Measurements from ENCODE around the gene CCL23. TPM values are rescaled to one million over a fixed set of nuclear protein-coding genes. Genes with fewer than 3 reads are reported as not detected.

The CCL23 gene
- polyA plus RNA-seq, 3 donors: 0.31 to 0.89 TPM; not detected in 1

- Histone ChIP-seq H3K9me3 (replicated peaks in 1 of 2; ENCODE audit: control insufficient read depth in 1 of 2, insufficient read depth in 1 of 2, low read length in 2 of 2) (no peaks in the 10 kb centered on the region), H3K27me3 (ENCODE audit: control insufficient read depth in 2 of 2, insufficient read depth in 2 of 2, low read length in 2 of 2) (no peaks in the 10 kb centered on the region), H3K4me3 (replicated peaks in 1 of 3; ENCODE audit: low read depth in 2 of 3, low read length in 3 of 3) (no peak overlapping the region), H4K20me1 (ENCODE audit: insufficient read depth, low read length) (no peaks in the 10 kb centered on the region), H3K4me1 (ENCODE audit: control insufficient read depth in 1 of 2, insufficient read depth in 2 of 2, low read length in 2 of 2) (no peaks in the 10 kb centered on the region), H2AFZ (ENCODE audit: insufficient read depth, low read depth, low read length, poor library complexity, severe bottlenecking) (peak overlapping the region; percentile 44), H3K4me2 (replicated peaks; ENCODE audit: extremely low read depth, low read length, poor library complexity, severe bottlenecking) (no peak overlapping the region), H3K36me3 (replicated peaks in 1 of 2; ENCODE audit: control insufficient read depth in 1 of 2, insufficient read depth in 2 of 2, low read length in 2 of 2) (no peaks in the 10 kb centered on the region), H3K79me2 (ENCODE audit: insufficient read depth, low read length) (no peaks in the 10 kb centered on the region), H3K9ac (ENCODE audit: insufficient read depth, low read length, poor library complexity, severe bottlenecking) (no peak overlapping the region), H3K27ac (ENCODE audit: low read depth in 1 of 2, low read length in 2 of 2) (no peak overlapping the region)
- H3K4me3 Mint-ChIP-seq: no peak overlapping the region
- intact Hi-C loops (cut with micrococcal nuclease): loop anchor here (5.0 to 10.0 kb wide), 2 partner anchors 504 to 512 kb away; partner anchors contain the start of gene ZNHIT3 (in 1 of the 2)
- WGBS (ENCODE audit: insufficient coverage): 89% methylated on average over 3 of the region's 4 CpGs
- H3K9me3 Mint-ChIP-seq: no peaks in the 10 kb centered on the region
- no peak for TF ChIP-seq CTCF (IDR thresholded peaks at IDR 0.05)
- H3K4me1 Mint-ChIP-seq: peaks cover 6% of the 10 kb centered on the region
- peak overlapping the region in 1 of 7 donors; percentile 27 for H3K27ac Mint-ChIP-seq
- no peaks in the 10 kb centered on the region for H3K36me3 Mint-ChIP-seq
- H3K27me3 Mint-ChIP-seq (ENCODE audit: low read depth in 3 of 3): peaks cover 0 to 5% (median 4%) of the 10 kb centered on the region in 3 donors
- DNase-seq: no peak
Measured at GRCh38 chr17:35972945-35973332, 44.8 kb downstream of the CCL23 start.

GRCh38 chr17:35972535-35972934 is 45.2 kb downstream of the CCL23 start:
- Mint-ChIP-seq H3K36me3 (no peaks in the 10 kb centered on the region), H3K4me1 (peaks cover 6% of the 10 kb centered on the region), H3K4me3 (no peak overlapping the region), H3K27me3 (ENCODE audit: low read depth in 3 of 3) (peaks cover under 1 to 5% (median 4%) of the 10 kb centered on the region in 3 donors), H3K27ac (no peak overlapping the region), H3K9me3 (no peaks in the 10 kb centered on the region)
- Histone ChIP-seq H3K9ac (ENCODE audit: insufficient read depth, low read length, poor library complexity, severe bottlenecking) (no peak overlapping the region), H3K36me3 (replicated peaks in 1 of 2; ENCODE audit: control insufficient read depth in 1 of 2, insufficient read depth in 2 of 2, low read length in 2 of 2) (no peaks in the 10 kb centered on the region), H3K79me2 (ENCODE audit: insufficient read depth, low read length) (no peaks in the 10 kb centered on the region), H2AFZ (ENCODE audit: insufficient read depth, low read depth, low read length, poor library complexity, severe bottlenecking) (no peak overlapping the region), H3K27me3 (ENCODE audit: control insufficient read depth in 2 of 2, insufficient read depth in 2 of 2, low read length in 2 of 2) (no peaks in the 10 kb centered on the region), H3K4me1 (ENCODE audit: control insufficient read depth in 1 of 2, insufficient read depth in 2 of 2, low read length in 2 of 2) (no peaks in the 10 kb centered on the region), H3K4me3 (replicated peaks in 1 of 3; ENCODE audit: low read depth in 2 of 3, low read length in 3 of 3) (no peak overlapping the region), H3K9me3 (replicated peaks in 1 of 2; ENCODE audit: control insufficient read depth in 1 of 2, insufficient read depth in 1 of 2, low read length in 2 of 2) (no peaks in the 10 kb centered on the region), H3K4me2 (replicated peaks; ENCODE audit: extremely low read depth, low read length, poor library complexity, severe bottlenecking) (no peak overlapping the region), H3K27ac (ENCODE audit: low read depth in 1 of 2, low read length in 2 of 2) (no peak overlapping the region), H4K20me1 (ENCODE audit: insufficient read depth, low read length) (no peaks in the 10 kb centered on the region)
- 79% methylated on average over 6 of the region's 6 CpGs for WGBS (ENCODE audit: insufficient coverage)
- intact Hi-C loops (cut with micrococcal nuclease): loop anchor here (5.0 to 10.0 kb wide), 2 partner anchors 505 to 512 kb away; partner anchors contain the start of gene ZNHIT3 (in 1 of the 2)
- DNase-seq: no peak
- no peak for TF ChIP-seq CTCF (IDR thresholded peaks at IDR 0.05)

Data from CD14-positive monocyte (primary cell).